ENCODE measurements around the gene TSPAN9.

Gene TSPAN9

GRCh38 chr12:3148366-3149000, 71.3 kb downstream of the TSPAN9 start:
- H3K9me3 ChIP-seq (ENCODE audit: severe bottlenecking) = no peaks in the 10 kb centered on the region
- no peak for DNase-seq (ENCODE audit: low spot score)
- no peak overlapping the region for H3K27ac ChIP-seq (ENCODE audit: poor library complexity, severe bottlenecking)
- no peak; the same call in 2 of the 3 replicates for ATAC-seq (ENCODE audit: low read depth)
- H3K4me1 ChIP-seq (ENCODE audit: insufficient read depth, poor library complexity, severe bottlenecking) = no peaks in the 10 kb centered on the region
- H3K36me3 ChIP-seq (ENCODE audit: low read depth) = no peaks in the 10 kb centered on the region
- no peak for TF ChIP-seq CTCF (IDR thresholded peaks at IDR 0.05; ENCODE audit: poor library complexity, severe bottlenecking)
- H3K4me3 ChIP-seq (ENCODE audit: severe bottlenecking) = no peak overlapping the region
- H3K27me3 ChIP-seq (ENCODE audit: insufficient read depth, poor library complexity, severe bottlenecking) = no peaks in the 10 kb centered on the region

GRCh38 chr12:3149515-3150307, 72.5 kb downstream of the TSPAN9 start:
- no peak overlapping the region for H3K27ac ChIP-seq (ENCODE audit: poor library complexity, severe bottlenecking)
- TF ChIP-seq CTCF (IDR thresholded peaks at IDR 0.05; ENCODE audit: poor library complexity, severe bottlenecking) = no peak
- no peaks in the 10 kb centered on the region for H3K36me3 ChIP-seq (ENCODE audit: low read depth)
- no peak for ATAC-seq (ENCODE audit: low read depth)
- no peak for DNase-seq (ENCODE audit: low spot score)
- H3K4me1 ChIP-seq (ENCODE audit: insufficient read depth, poor library complexity, severe bottlenecking) = no peaks in the 10 kb centered on the region
- no peaks in the 10 kb centered on the region for H3K27me3 ChIP-seq (ENCODE audit: insufficient read depth, poor library complexity, severe bottlenecking)
- no peaks in the 10 kb centered on the region for H3K9me3 ChIP-seq (ENCODE audit: severe bottlenecking)
- no peak overlapping the region for H3K4me3 ChIP-seq (ENCODE audit: severe bottlenecking)

GRCh38 chr12:3150308-3150670, 73.1 kb downstream of the TSPAN9 start:
- ATAC-seq (ENCODE audit: low read depth) = no peak
- no peak for TF ChIP-seq CTCF (IDR thresholded peaks at IDR 0.05; ENCODE audit: poor library complexity, severe bottlenecking)
- Histone ChIP-seq H3K9me3 (ENCODE audit: severe bottlenecking) (no peaks in the 10 kb centered on the region), H3K4me1 (ENCODE audit: insufficient read depth, poor library complexity, severe bottlenecking) (no peaks in the 10 kb centered on the region), H3K4me3 (ENCODE audit: severe bottlenecking) (no peak overlapping the region), H3K27me3 (ENCODE audit: insufficient read depth, poor library complexity, severe bottlenecking) (no peaks in the 10 kb centered on the region), H3K36me3 (ENCODE audit: low read depth) (no peaks in the 10 kb centered on the region), H3K27ac (ENCODE audit: poor library complexity, severe bottlenecking) (no peak overlapping the region)
- no peak for DNase-seq (ENCODE audit: low spot score)

GRCh38 chr12:3150931-3151835, 74.0 kb downstream of the TSPAN9 start:
- Histone ChIP-seq H3K9me3 (ENCODE audit: severe bottlenecking) (no peaks in the 10 kb centered on the region), H3K4me3 (ENCODE audit: severe bottlenecking) (no peak overlapping the region), H3K36me3 (ENCODE audit: low read depth) (no peaks in the 10 kb centered on the region), H3K4me1 (ENCODE audit: insufficient read depth, poor library complexity, severe bottlenecking) (no peaks in the 10 kb centered on the region), H3K27ac (ENCODE audit: poor library complexity, severe bottlenecking) (no peak overlapping the region), H3K27me3 (ENCODE audit: insufficient read depth, poor library complexity, severe bottlenecking) (no peaks in the 10 kb centered on the region)
- no peak for TF ChIP-seq CTCF (IDR thresholded peaks at IDR 0.05; ENCODE audit: poor library complexity, severe bottlenecking)
- no peak for ATAC-seq (ENCODE audit: low read depth)
- DNase-seq (ENCODE audit: low spot score) = no peak
